ENCODE results near the gene RNF180.
"Not testable (repeated sequence)": the region's sequence is repeated elsewhere in the genome, so short reads cannot be mapped to it uniquely, and the experiment has no call there.

RNF180 gene

DNA sequence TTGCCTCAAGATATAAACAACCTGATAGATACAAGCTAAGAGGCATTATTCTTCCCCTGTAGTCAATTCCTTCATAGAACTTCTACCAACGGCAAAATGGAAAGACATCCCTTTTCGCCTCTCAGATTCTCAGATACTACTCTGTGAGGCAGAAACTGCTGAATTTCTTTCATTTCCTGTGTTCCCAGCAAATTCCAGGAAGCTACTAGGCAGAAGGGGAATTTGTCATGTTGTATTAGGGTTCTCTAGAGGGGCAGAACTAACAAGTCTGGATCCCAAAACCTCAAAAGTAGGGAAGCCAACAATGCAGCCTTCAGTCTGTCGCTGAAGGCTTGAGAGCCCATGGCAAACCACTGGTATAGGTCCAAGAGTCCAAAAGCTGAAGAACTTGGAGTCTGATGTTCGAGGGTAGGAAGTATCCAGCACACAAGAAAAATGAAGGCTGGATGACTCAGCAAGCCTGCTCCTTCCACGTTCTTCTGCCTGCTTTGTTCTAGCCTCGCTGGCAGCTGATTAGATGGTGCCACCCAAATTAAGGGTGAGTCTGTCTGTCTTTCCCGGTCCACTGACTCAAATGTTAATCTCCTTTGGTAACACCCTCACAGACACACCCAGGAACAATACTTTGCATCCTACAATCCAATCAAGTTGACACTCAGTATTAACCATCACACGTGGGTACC lies 15.2 kb downstream of the RNF180 start:
- no peak for DNase-seq

DNA sequence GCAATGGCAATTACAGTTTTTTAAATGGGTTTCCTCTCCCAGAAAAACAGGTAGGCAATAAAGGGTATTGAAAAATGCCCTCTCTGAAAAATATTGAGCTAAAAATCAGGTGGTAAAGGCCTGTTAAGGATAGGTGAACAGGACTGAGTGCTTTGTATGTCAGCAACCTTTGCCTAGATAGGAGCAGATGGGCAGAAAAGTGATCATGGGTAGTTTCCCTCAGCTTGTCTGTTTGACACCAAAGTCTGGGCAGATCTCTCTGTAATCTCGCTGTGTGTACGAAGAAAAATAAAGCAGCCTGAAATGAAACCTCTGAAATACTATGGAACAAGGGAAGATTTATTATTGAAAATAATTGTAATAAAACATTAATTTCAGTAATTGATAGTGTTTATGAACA lies 15.8 kb downstream of the RNF180 start:
- no peak for DNase-seq

GRCh38 chr5:64183956-64184355 lies 18.3 kb downstream of the RNF180 start:
- no peak for DNase-seq

DNA sequence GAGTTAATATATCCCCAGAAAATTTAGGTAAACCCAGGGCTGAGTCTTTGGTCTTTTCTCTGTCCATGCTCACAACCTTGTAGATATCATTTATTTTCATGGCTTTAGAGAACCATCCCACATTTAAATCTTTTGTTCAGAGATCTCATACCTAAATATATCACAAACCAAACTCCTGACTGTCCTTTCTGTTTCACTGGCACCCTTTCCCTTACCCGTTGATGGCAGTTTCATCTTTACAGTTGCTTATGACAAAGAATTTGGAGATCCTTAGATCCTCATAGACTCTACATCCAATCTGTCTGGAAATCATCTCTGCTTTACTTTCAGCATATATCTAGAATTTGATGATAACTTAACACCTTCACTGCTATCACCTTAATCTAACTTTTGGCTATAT lies 19.2 kb downstream of the RNF180 start:
- DNase-seq = no peak

DNA sequence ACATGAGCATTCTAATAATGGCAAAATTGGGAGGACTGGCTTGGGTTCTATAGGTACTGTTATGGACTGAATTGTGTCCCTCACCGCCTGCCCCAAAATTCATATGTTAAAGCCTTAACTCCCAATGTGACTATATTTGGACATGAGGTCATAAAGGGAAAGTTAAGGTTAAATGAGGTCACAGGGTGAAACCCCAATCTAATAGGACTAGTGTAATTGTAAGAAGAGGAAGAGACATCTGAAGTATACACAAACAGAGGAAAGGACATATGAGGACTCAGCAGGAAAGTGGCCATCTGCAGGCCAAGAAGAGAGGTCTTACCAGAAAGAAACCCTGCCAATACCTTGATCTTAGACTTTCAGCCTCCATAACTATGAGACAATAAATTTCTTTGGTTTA lies 23.1 kb downstream of the RNF180 start:
- DNase-seq = no peak

DNA sequence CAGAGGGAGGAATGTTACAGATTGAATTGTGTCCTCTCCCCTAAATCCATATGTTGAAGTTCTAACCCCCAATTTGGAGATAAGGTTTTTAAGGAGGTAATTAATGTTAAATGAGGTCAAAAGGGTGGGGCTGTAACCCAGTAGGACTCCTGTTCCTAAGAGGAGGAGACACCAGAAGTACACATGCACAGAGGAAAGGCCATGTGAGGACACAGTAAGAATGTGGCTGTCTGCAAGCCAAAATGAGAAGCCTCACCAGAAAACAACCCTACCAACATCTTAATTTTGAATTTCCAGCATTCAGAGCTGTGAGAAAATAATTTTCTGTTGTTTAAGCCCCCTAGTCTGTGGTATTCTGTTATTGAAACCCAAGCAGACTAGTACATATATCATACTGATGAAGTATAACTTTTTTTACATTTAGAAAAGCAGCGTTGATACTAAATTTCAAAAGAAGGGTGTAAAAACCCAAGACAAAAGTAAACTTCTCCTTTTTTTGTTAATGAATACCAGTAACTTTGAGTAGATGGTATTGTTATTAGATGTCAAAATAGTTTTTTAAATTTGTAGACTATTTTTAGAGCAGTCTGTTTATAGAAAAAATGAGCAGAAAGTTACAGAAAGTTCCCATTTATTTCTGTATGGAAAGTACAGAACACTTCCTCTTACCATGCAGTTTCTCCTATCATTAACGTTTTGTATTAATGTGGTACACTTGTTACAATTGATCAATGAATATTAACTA lies 25.1 kb downstream of the RNF180 start:
- no peak for DNase-seq

GRCh38 chr5:64195981-64196380 lies 30.3 kb downstream of the RNF180 start:
- DNase-seq = no peak

- DNase-seq = no peak
Measured at GRCh38 chr5:64199425-64199824, 33.8 kb downstream of the RNF180 start.

- no peak for DNase-seq
Measured at GRCh38 chr5:64201996-64202395, 36.4 kb downstream of the RNF180 start.

GRCh38 chr5:64206653-64207052 lies 41.0 kb downstream of the RNF180 start:
- no peak for DNase-seq

GRCh38 chr5:64207978-64208377 lies 42.3 kb downstream of the RNF180 start:
- DNase-seq = no peak

DNA sequence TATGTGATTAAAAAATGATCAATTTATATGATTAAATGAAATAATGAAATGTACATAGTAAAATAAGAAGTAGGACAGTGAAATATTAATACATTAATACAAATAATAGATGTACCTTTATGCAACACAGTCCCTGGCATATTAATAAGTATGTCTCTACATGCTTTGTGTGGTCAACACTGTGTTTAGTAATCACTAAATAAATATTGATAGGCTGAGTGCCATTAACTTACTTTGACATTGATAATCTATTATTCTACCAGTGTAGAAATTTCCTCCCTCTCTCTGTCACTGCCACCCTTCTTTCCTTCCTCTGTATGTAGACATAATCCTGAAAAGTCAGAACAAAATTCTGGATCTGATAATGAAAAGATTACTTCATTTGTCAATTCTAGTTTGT lies 43.7 kb downstream of the RNF180 start:
- DNase-seq = no peak

DNA sequence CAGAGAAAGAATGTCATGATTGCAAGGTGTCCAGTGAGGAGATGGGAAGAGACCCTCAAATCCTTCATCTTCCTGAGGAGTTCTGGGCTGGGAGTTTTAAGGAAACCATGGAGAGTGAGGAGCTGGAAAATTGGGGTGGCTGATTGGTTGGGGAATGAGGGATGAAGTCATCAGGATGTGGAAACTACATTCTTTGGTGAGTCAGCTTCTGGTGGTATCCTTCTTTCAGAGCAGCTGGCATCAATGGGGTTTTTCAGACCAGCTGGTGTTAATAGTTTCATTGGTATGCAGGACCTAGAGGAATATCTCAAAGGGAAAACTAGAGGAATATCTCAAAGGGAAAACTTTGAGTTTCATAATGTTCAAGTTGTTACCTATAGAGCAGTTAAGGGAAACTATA lies 45.2 kb downstream of the RNF180 start:
- no peak for DNase-seq

GRCh38 chr5:64213011-64213410 lies 47.4 kb downstream of the RNF180 start:
- DNase-seq = no peak

DNA sequence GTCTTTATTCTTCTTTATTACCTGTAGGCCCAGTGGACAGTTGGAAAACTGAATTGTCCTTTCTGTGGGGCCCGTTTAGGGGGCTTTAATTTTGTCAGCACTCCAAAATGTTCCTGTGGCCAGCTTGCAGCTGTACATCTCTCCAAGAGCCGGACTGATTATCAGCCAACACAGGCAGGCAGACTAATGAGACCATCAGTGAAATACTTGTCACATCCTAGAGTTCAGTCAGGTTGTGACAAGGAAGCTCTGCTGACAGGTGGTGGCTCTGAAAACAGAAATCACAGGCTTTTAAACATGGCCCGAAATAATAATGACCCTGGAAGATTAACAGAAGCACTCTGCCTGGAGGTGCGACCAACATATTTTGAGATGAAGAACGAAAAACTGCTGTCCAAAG lies 47.9 kb downstream of the RNF180 start:
- no peak for DNase-seq

DNA sequence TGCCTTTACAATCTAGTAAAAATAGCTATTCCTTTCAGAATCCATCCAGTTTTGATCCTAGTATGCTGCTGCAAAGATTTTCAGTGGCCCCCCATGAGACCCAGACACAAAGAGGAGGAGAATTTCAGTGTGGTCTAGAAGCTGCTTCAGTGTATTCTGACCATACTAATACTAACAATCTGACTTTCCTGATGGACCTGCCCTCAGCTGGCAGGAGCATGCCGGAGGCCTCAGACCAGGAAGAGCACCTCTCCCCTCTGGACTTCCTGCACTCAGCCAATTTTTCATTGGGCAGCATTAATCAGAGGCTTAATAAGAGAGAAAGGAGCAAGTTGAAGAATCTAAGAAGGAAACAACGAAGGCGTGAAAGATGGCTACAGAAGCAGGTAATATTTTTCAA lies 48.5 kb downstream of the RNF180 start:
- DNase-seq = no peak

GRCh38 chr5:64221911-64222310 lies 56.3 kb downstream of the RNF180 start:
- no peak for DNase-seq

- DNase-seq = not testable (repeated sequence)
Measured at GRCh38 chr5:64225286-64225981, 59.8 kb downstream of the RNF180 start.

DNA sequence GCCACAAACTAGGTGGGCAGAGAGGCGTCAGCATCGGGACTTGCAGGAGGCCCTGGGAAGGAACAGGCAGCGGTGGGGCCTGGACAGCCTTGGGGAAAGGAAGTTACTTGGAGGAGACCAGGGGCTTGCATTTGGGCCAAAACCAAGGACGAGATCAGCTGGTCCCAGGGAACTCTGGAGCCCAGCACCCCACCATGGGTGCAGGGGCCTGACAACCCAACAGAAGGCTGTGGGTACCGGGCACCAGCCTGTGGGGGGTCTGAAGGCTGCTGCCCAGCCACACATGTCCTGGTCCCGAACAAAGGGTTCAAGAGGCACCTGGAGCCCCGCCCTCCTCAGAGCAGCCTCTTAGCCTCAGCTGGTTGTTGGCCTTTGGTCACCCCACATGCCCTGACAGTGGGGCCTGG lies 61.5 kb downstream of the RNF180 start:
- not testable (repeated sequence) for DNase-seq

DNA sequence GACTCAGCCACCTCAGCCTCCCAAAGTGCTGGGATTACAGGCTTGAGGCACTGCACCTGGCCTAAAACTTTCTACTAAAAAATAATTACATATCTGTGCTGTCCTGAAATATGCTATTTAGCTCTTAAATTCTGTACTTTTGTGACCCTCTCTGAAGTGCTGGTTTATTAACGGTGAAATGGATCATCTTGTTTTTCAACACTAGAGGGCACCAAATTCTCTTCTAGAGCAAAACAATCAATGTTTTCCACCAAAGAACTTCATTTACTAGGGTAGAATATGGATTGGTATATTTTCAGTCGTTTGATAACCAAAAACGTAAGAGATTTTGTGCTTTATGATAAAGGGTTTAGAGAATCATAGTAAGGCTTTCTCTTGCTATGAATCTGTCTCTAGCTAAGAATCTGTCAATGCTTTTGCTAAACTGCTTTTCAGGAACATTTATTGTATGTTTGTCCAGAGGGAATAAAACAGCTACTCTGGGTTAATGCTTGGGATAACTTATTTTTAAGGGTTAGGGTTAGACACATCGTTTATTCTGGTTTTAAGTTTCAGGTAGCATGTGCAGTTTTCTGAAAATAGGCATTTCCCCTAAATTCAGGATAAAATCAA lies 63.6 kb downstream of the RNF180 start:
- no peak for DNase-seq

- DNase-seq = no peak
Measured at GRCh38 chr5:64260756-64261155, 95.1 kb downstream of the RNF180 start.

GRCh38 chr5:64269164-64269563 lies 103.5 kb downstream of the RNF180 start:
- no peak for DNase-seq

DNA sequence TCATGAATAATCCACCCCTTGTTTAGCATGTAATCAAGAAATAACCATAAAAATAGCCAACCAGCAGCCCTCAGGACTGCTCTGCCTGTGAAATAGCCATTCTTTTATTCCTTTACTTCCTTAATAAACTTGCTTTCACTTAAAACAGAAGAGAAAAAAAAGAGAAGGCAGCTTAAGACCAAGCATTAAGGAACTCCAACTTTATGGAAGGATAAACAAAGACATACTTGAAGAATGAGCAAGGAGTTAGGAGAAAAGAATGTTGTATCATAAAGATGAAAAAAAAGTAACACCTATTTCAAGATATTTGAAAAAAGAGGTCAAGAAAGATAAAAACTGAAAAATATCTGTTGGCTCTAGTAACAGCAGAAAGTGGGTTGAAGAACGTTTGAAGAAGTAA lies 107.6 kb downstream of the RNF180 start:
- no peak for DNase-seq

All from left hindlimb (tissue), 1 donor.